Endodermal cell (in vitro differentiated cells): ENCODE results near the gene HTR3D. TPM values are rescaled to one million over a fixed set of nuclear protein-coding genes. Genes with fewer than 3 reads are reported as not detected.

ENCODE experiments used
- DNase-seq: peaks from one replicate; pipeline ENCODE4 v3.0.0-alpha.2; 2017
- H3K27ac ChIP-seq: 2 replicates; pipeline ENCODE4 v1.5.1; 2013; ENCODE audit warnings: mild to moderate bottlenecking, low read depth, low read length, moderate library complexity
- H3K27me3 ChIP-seq: 2 replicates; pipeline ENCODE4 v1.6.1; 2013; ENCODE audit warnings: mild to moderate bottlenecking, low read length, moderate library complexity; ENCODE audit not compliant: insufficient read depth, control insufficient read depth, poor library complexity, severe bottlenecking
- H3K36me3 ChIP-seq: 2 replicates; pipeline ENCODE4 v1.7.0; 2013; ENCODE audit warnings: mild to moderate bottlenecking, low read length, moderate library complexity; ENCODE audit not compliant: control insufficient read depth, insufficient read depth
- H3K4me1 ChIP-seq: one replicate; pipeline ENCODE4 v1.7.0; 2013; ENCODE audit warnings: low read length; ENCODE audit not compliant: control insufficient read depth, insufficient read depth
- H3K4me3 ChIP-seq: 2 replicates; pipeline ENCODE4 v1.5.1; 2013; ENCODE audit warnings: mild to moderate bottlenecking, low read length, moderate library complexity
- H3K9ac ChIP-seq: 2 replicates; pipeline ENCODE4 v1.6.1; 2013; ENCODE audit warnings: mild to moderate bottlenecking, low read length, moderate library complexity; ENCODE audit not compliant: poor library complexity, severe bottlenecking; ENCODE audit errors: extremely low read depth
- H3K9me3 ChIP-seq: 2 replicates; pipeline ENCODE4 v1.6.1; 2013; ENCODE audit warnings: mild to moderate bottlenecking, low read length, moderate library complexity; ENCODE audit not compliant: control insufficient read depth
- H3K27ac Mint-ChIP-seq: 2 replicates; pipeline ENCODE4 v1.8.0; 2020; ENCODE audit warnings: mixed read lengths
- H3K27me3 Mint-ChIP-seq: 2 replicates; pipeline ENCODE4 v1.8.0; 2021; ENCODE audit warnings: mild to moderate bottlenecking, mixed read lengths; ENCODE audit not compliant: insufficient read depth
- H3K36me3 Mint-ChIP-seq: 2 replicates; pipeline ENCODE4 v1.8.0; 2020; ENCODE audit warnings: low read depth, mixed read lengths
- H3K4me1 Mint-ChIP-seq: 2 replicates; pipeline ENCODE4 v1.8.0; 2020; ENCODE audit warnings: mixed read lengths
- H3K4me3 Mint-ChIP-seq: 2 replicates; pipeline ENCODE4 v1.8.0; 2020; ENCODE audit warnings: mild to moderate bottlenecking, moderate library complexity, mixed read lengths
- H3K9me3 Mint-ChIP-seq: 2 replicates; pipeline ENCODE4 v1.8.0; 2020; ENCODE audit warnings: mild to moderate bottlenecking, mixed read lengths
- CTCF ChIP-seq: fragments of 200-600 bp; sonication (generic); conservative IDR thresholded peaks from 2 replicates; pipeline ENCODE4 v1.5.0; 2021; ENCODE audit warnings: antibody characterized with exemption, mild to moderate bottlenecking
- WGBS, 2 experiments: methylation state at CpG; one replicate each; pipeline versions ENCODE4 v1.1.5 to v1.1.7; 2013; ENCODE audit warnings: missing lambda C conversion rate in 2 of 2, mixed read lengths in 1 of 2; ENCODE audit not compliant: insufficient coverage in 1 of 2, insufficient read length in 1 of 2; 5-methylcytosine and 5-hydroxymethylcytosine counted together
- long read RNA-seq, 4 experiments: library from polyadenylated mRNA in 2 of 4; library from RNA in 1 of 4; library from capped mRNA in 1 of 4; stranded (forward) in 3 of 4; unstranded in 1 of 4; transcript quantifications; one replicate each; pipeline ENCODE4 v2.0.0, GENCODE V29; 2020 to 2021; ENCODE audit warnings: inconsistent platforms in 1 of 4
- polyA plus RNA-seq, 2 experiments: library from polyadenylated mRNA; stranded (reverse); fragments of 50-300 nt; gene quantifications; one replicate each; pipeline ENCODE4 v1.2.3, GENCODE V29; 2013
- total RNA-seq, 2 donors: library from RNA; stranded (reverse); fragmentation: NEBNext Ultra II Directional in 1 of 2; extraction: Animal tissue kit (Norgen Biotek cat#: 25700) in 1 of 2; gene quantifications; 2 replicates in 1 of 2; 3 replicates in 1 of 2; pipeline ENCODE4 v1.2.1, GENCODE V29; 2021

Gene HTR3D, protein sequence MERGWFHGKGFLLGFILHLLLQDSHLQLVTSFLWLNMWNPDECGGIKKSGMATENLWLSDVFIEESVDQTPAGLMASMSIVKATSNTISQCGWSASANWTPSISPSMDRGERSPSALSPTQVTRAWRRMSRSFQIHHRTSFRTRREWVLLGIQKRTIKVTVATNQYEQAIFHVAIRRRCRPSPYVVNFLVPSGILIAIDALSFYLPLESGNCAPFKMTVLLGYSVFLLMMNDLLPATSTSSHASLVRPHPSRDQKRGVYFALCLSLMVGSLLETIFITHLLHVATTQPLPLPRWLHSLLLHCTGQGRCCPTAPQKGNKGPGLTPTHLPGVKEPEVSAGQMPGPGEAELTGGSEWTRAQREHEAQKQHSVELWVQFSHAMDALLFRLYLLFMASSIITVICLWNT
- not detected for total RNA-seq
- polyA plus RNA-seq (2013, experiment 1 of 2): not detected
- polyA plus RNA-seq (2013, experiment 2 of 2): not detected
- long read RNA-seq, experiment 1: 0 reads
- long read RNA-seq, experiment 2: 0 reads
- long read RNA-seq, experiment 3: 0 reads
- long read RNA-seq, experiment 4: 0 reads

GRCh38 chr3:184031187-184031792 lies at the start of gene HTR3D:
Gene HTR3D (plus strand): TSS chr3:184031742. CDS start chr3:184031742, 0 bp downstream.
- Histone ChIP-seq H3K27ac (no peak within 1 kb of the TSS), H3K36me3 (no peaks in the 10 kb centered on the region), H3K4me3 (no peak within 1 kb of the TSS), H3K4me1 (no peaks in the 10 kb centered on the region), H3K27me3 (no peaks in the 10 kb centered on the region), H3K9ac (no peak within 1 kb of the TSS), H3K9me3 (no peaks in the 10 kb centered on the region)
- TF ChIP-seq CTCF: no peak
- no peak within 1 kb of the TSS for H3K27ac Mint-ChIP-seq
- 87 to 90% methylated on average over 3 to 4 of the region's 4 CpGs for WGBS, 2 experiments
- H3K4me3 Mint-ChIP-seq: no peak within 1 kb of the TSS
- H3K9me3 Mint-ChIP-seq: no peaks in the 10 kb centered on the region
- DNase-seq: no peak
- H3K27me3 Mint-ChIP-seq: peaks cover 13% of the 10 kb centered on the region
- H3K36me3 Mint-ChIP-seq: no peaks in the 10 kb centered on the region
- no peaks in the 10 kb centered on the region for H3K4me1 Mint-ChIP-seq

DNA sequence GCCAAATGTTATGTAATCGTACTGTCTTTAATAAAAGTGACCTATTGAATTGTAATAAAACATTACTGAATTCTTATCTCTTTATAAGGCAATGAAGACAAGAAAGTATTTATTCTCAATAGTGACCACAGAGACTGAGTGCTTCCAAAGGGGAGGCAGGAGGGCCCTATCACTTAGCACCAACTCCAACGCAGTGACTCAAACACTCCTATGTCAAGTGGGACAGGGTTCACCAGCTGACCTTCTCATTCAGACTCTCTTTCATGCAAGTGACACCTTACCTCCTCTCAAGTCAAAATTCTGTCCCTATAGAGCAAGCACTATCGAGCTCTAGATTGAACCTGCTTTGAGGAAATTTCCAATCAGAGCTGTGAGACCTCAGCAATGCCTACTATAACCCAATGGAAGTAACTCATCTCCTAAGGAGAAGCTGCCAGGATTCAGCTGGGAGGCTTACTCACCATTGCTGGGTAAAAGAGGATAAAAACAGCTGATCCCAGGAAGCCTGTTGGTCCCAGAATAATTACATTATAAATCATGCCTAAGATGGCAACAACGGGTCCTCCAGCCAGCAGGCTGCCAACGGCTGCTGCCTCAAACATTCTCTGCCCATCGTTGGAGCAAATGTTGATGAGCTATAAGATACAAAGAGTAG lies 49.4 kb upstream of the HTR3D start:
- peaks cover 28% of the 10 kb centered on the region for H3K36me3 Mint-ChIP-seq

More for the DNA sequence above, 49.4 kb upstream of the HTR3D start:
- no peaks in the 10 kb centered on the region for H3K9me3 Mint-ChIP-seq
- H3K4me3 Mint-ChIP-seq: no peak overlapping the region
- no peak overlapping the region for H3K27ac Mint-ChIP-seq
- no peaks in the 10 kb centered on the region for H3K9me3 ChIP-seq
- no peaks in the 10 kb centered on the region for H3K27me3 ChIP-seq
- H3K27ac ChIP-seq: no peak overlapping the region
- WGBS, 2 experiments: 90 to 96% methylated on average over 2 to 6 of the region's 6 CpGs
- peaks cover 18% of the 10 kb centered on the region for H3K4me1 Mint-ChIP-seq
- DNase-seq: no peak
- no peak overlapping the region for H3K4me3 ChIP-seq
- no peaks in the 10 kb centered on the region for H3K27me3 Mint-ChIP-seq
- no peak overlapping the region for H3K9ac ChIP-seq
- H3K4me1 ChIP-seq: no peaks in the 10 kb centered on the region
- peaks cover 22% of the 10 kb centered on the region for H3K36me3 ChIP-seq
- TF ChIP-seq CTCF: no peak
